Tibial nerve (tissue), 4 donors: Measurements from ENCODE around the gene AQP3. TPM values are rescaled to one million over a fixed set of nuclear protein-coding genes. Genes with fewer than 3 reads are reported as not detected.
"Not testable (repeated sequence)": the region's sequence is repeated elsewhere in the genome, so short reads cannot be mapped to it uniquely, and the experiment has no call there.

Experiments used
- DNase-seq, 2 donors: peaks; one replicate each; pipeline ENCODE4 v3.0.0-alpha.2; 2019; ENCODE audit warnings: low spot score in 2 of 2
- H3K27ac ChIP-seq, 4 donors: fragments of 200-600 bp; sonication (generic) in 3 of 4; one replicate each; pipeline ENCODE4 v1.5.1; 2017 to 2019; ENCODE audit warnings: mild to moderate bottlenecking in 1 of 4
- H3K27me3 ChIP-seq, 2 donors: fragments of 200-600 bp; sonication (generic) in 1 of 2; one replicate each; pipeline versions ENCODE4 v1.5.1 to v1.6.0; 2017 to 2019
- H3K36me3 ChIP-seq, 3 donors: fragments of 200-600 bp; sonication (generic); one replicate each; pipeline ENCODE4 v1.5.1; 2018 to 2019
- H3K4me1 ChIP-seq, 4 donors: fragments of 200-600 bp; sonication (generic) in 3 of 4; one replicate each; pipeline ENCODE4 v1.5.1; 2017 to 2019
- H3K4me3 ChIP-seq, 4 donors: fragments of 200-600 bp; sonication (generic) in 3 of 4; one replicate each; pipeline ENCODE4 v1.5.1; 2017 to 2019; ENCODE audit warnings: mild to moderate bottlenecking in 1 of 4, moderate library complexity in 1 of 4
- H3K9me3 ChIP-seq, 4 donors: fragments of 200-600 bp; sonication (generic) in 3 of 4; one replicate each; pipeline ENCODE4 v1.5.1; 2017 to 2019
- EP300 ChIP-seq, 2 donors: sonication (generic); formaldehyde crosslinking; IDR thresholded peaks; one replicate each; pipeline ENCODE4 v1.6.1; 2017; ENCODE audit warnings: antibody characterized with exemption in 2 of 2, mild to moderate bottlenecking in 1 of 2
- POLR2A ChIP-seq, 2 donors: fragments of 450-650 bp; IDR thresholded peaks; one replicate each; pipeline ENCODE4 v1.6.1; 2017; ENCODE audit warnings: antibody characterized with exemption in 2 of 2, mild to moderate bottlenecking in 2 of 2, moderate library complexity in 2 of 2
- WGBS, 2 donors: methylation state at CpG; one replicate each; pipeline ENCODE4 v1.1.5; 2018; 5-methylcytosine and 5-hydroxymethylcytosine counted together
- total RNA-seq, 4 donors: library from RNA; depleted of rRNA; stranded (reverse); fragments of >200 nt; gene quantifications; one replicate each; pipeline ENCODE4 v1.1.0, GENCODE V29; 2016
- TF ChIP-seq, protein P1 (sequence below), 5 experiments: fragments of 200-600 bp in 3 of 5; fragments of 450-650 bp in 2 of 5; sonication (generic) in 3 of 5; IDR thresholded peaks; one replicate each; pipeline ENCODE4 v1.5.1; 2016 to 2019; ENCODE audit warnings: antibody characterized with exemption in 5 of 5, mild to moderate bottlenecking in 3 of 5, moderate library complexity in 2 of 5

AQP3 gene
- total RNA-seq, 4 donors from 2014 or later = 41.1 to 200 (median 96.8) TPM

DNA sequence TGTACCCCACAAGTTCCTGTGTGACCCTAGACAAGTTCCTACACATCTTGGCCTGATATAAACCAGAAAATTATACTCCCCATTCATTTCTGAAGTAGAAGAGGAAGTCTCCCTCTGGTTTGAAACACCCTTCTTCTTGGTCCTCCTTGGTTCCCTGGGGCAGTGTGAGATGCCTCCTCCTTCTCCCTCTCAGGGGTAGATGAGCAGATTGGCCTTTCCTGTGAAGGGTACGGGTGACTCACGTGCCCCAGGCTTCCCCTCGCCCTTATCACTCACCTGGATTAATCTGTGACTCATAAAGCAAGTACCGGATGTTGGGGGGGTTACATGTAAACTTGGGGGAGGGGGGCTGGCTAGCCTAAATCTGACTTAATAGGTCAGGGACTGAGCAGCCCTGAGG, 11.1 kb upstream of the AQP3 start:
- Histone ChIP-seq H3K9me3 (no peaks in the 10 kb centered on the region), H3K27ac (no peak overlapping the region), H3K36me3 (peaks cover 0 to 37% (median 11%) of the 10 kb centered on the region in 3 donors), H3K4me1 (peaks cover 0 to 5% (median 0%) of the 10 kb centered on the region in 4 donors), H3K27me3 (no peaks in the 10 kb centered on the region), H3K4me3 (no peak overlapping the region)
- TF ChIP-seq POLR2A (IDR thresholded peaks at IDR 0.05) (no peak), EP300 (IDR thresholded peaks at IDR 0.05) (no peak)
- TF ChIP-seq, protein P1, sequence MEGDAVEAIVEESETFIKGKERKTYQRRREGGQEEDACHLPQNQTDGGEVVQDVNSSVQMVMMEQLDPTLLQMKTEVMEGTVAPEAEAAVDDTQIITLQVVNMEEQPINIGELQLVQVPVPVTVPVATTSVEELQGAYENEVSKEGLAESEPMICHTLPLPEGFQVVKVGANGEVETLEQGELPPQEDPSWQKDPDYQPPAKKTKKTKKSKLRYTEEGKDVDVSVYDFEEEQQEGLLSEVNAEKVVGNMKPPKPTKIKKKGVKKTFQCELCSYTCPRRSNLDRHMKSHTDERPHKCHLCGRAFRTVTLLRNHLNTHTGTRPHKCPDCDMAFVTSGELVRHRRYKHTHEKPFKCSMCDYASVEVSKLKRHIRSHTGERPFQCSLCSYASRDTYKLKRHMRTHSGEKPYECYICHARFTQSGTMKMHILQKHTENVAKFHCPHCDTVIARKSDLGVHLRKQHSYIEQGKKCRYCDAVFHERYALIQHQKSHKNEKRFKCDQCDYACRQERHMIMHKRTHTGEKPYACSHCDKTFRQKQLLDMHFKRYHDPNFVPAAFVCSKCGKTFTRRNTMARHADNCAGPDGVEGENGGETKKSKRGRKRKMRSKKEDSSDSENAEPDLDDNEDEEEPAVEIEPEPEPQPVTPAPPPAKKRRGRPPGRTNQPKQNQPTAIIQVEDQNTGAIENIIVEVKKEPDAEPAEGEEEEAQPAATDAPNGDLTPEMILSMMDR (IDR thresholded peaks at IDR 0.05) = no peak
- DNase-seq = no peak
- WGBS, 2 donors = 55 to 71% methylated on average over 4 of the region's 4 CpGs

DNA sequence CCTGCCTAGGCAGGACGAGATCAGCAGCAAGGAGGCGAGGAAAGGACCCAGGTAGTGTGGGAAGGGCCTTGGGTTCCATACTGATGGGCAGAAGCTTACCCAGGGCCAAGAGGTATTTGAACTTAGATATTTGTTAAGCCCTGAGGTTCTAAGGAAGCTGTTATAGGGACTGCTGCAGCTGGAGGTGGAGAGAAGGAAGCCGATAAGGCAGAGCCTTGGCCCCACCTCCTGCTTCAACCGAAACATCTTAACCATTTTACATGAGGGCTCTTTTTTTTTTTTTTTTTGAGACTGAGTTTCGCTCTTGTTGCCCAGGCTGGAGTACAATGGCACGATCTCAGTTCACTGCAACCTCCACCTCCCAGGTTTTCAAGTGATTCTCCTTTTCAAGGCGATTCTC, 8.6 kb upstream of the AQP3 start:
- H3K27ac ChIP-seq = no peak overlapping the region
- no peak for TF ChIP-seq EP300 (IDR thresholded peaks at IDR 0.05)
- TF ChIP-seq, protein P1 (IDR thresholded peaks at IDR 0.05) = no peak
- no peak for TF ChIP-seq POLR2A (IDR thresholded peaks at IDR 0.05)
- H3K4me3 ChIP-seq = no peak overlapping the region
- no peaks in the 10 kb centered on the region for H3K4me1 ChIP-seq
- no peak for DNase-seq
- 72 to 75% methylated on average over 7 of the region's 7 CpGs for WGBS, 2 donors
- H3K36me3 ChIP-seq = peaks cover 0 to 12% (median 0%) of the 10 kb centered on the region in 3 donors
- no peaks in the 10 kb centered on the region for H3K27me3 ChIP-seq
- H3K9me3 ChIP-seq = no peaks in the 10 kb centered on the region

DNA sequence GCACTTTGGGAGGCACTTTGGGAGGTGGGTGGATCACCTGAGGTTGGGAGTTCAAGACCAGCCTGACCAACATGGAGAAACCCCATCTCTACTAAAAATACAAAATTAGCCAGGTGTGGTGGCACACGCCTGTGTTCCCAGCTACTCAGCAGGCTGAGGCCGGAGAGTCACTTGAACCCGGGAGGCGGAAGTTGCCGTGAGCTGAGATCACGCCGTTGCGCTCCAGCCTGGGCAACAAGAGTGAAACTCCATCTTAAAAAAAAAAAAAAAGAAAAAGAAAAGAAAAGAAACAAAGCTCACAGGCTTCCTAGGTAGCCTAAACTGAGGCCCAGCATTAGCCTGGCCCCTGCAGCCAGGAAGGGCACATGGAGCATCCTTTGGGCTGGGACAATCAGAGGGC, 8.1 kb upstream of the AQP3 start:
- DNase-seq, H3K4me1 ChIP-seq, H3K36me3 ChIP-seq, H3K9me3 ChIP-seq, H3K27me3 ChIP-seq, H3K4me3 ChIP-seq, H3K27ac ChIP-seq: not testable (repeated sequence)
- WGBS, 2 donors = 95 to 97% methylated on average over 8 of the region's 8 CpGs

DNA sequence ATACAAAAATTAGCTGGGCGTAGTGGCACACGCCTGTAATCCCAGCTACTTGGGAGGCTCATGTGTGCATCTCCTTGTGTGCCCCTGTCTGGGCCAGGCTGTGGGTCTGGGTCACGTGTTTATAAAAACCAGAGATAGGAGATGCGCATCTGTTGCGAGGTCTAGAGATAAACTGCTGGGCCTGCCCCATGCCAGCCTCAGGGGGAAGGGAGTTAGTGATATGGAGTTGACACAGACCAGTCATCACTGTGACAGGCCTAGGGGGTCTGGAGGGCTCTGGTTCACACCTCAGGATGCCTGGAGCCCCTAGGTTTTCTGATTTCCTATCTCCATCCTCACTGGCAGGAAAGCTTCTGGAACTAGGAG, 7.3 kb upstream of the AQP3 start:
- H3K4me3 ChIP-seq, H3K27ac ChIP-seq, DNase-seq, H3K36me3 ChIP-seq, H3K9me3 ChIP-seq, H3K4me1 ChIP-seq, H3K27me3 ChIP-seq: not testable (repeated sequence)
- 95 to 96% methylated on average over 5 of the region's 5 CpGs for WGBS, 2 donors

DNA sequence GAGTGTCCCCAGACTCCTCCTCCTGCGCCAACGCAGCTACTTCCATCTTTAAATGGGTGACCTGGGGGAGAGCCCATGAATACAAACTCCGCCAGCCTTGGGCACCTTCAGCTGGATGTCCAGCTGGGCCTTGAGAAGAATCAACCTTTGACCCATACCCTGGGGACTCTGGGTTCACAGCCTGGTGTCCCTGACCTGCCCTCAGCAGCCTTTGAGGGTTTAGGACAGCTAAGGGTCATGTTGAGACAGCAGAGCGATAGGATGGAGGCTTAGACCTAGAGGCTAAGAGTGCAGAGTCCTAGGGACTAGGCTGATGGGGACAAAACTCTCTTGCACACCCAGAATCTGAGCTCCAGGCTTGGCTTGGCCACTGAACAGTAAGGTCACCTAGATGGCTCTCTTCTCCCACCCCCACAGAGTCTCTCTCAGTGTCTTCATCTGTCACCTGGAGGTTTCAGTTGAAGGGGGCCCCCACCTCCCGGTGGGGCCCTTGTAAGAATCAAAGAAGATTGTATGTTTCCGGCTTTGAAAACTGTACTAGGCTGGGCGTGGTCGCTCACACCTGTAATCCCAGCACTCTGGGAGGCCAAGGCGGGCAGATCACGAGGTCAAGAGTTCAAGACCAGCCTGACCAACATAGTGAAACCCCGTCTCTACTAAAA, 6.7 kb upstream of the AQP3 start:
- no peaks in the 10 kb centered on the region for H3K36me3 ChIP-seq
- H3K9me3 ChIP-seq = no peaks in the 10 kb centered on the region
- TF ChIP-seq, protein P1 (IDR thresholded peaks at IDR 0.05) = no peak
- TF ChIP-seq EP300 (IDR thresholded peaks at IDR 0.05) (no peak), POLR2A (IDR thresholded peaks at IDR 0.05) (no peak)
- no peaks in the 10 kb centered on the region for H3K27me3 ChIP-seq
- H3K4me3 ChIP-seq = no peak overlapping the region
- no peak overlapping the region for H3K27ac ChIP-seq
- no peak for DNase-seq
- WGBS, 2 donors = 80 to 82% methylated on average over 11 of the region's 11 CpGs
- H3K4me1 ChIP-seq = no peaks in the 10 kb centered on the region

DNA sequence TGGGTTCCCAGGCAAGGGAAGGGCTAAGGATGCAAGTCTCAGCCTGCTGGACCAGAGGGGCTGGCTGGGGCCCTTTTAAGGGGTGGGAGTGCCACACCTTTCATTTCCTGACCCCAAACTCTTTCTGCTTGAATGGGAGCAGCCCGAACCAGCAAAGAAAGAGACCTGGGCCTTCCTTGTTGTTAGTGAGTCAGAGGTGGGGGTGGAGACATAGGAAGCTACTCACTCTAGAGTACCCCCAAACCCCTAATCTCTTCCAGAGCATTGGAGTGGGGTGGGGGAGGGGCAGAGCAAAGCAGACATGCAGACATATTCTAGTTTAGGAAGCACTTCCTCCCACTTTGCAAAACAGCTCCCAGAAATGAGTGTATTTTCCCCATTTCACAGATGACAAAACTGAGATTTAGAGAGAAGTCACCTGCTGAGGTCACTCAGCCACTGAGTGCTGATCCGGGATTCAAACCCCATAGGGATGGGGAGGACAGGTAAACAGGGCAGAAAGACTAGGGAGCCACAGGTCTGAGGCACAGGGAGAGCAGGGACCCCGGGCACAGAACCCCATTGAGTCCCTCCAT, 6.0 kb upstream of the AQP3 start:
- no peak overlapping the region for H3K4me3 ChIP-seq
- H3K27me3 ChIP-seq = no peaks in the 10 kb centered on the region
- no peak for TF ChIP-seq EP300 (IDR thresholded peaks at IDR 0.05)
- TF ChIP-seq, protein P1 (IDR thresholded peaks at IDR 0.05) = no peak
- no peaks in the 10 kb centered on the region for H3K9me3 ChIP-seq
- H3K27ac ChIP-seq = no peak overlapping the region
- WGBS, 2 donors = 68 to 77% methylated on average over 3 of the region's 3 CpGs
- no peaks in the 10 kb centered on the region for H3K36me3 ChIP-seq
- no peaks in the 10 kb centered on the region for H3K4me1 ChIP-seq
- DNase-seq = no peak
